Kidney (tissue), 14 donors: ENCODE data around the gene PPP2CA. TPM values are rescaled to one million over a fixed set of nuclear protein-coding genes. Genes with fewer than 3 reads are reported as not detected.

Experiments used
- DNase-seq, 5 donors: peaks; one replicate each; pipeline ENCODE4 v3.0.0-alpha.2; 2013 to 2020
- FAIRE-seq: peaks from 2 replicates; lab custom pipeline; 2012; peaks lifted over from hg19 to GRCh38; lab: Jason Lieb, UNC
- H3K27ac ChIP-seq, 2 donors: one replicate each; pipeline ENCODE4 v1.7.0; 2013; ENCODE audit warnings: low read depth in 2 of 2, low read length in 2 of 2, inconsistent platforms in 1 of 2
- H3K27me3 ChIP-seq: one replicate; pipeline ENCODE4 v1.7.1; 2013; ENCODE audit warnings: low read length, inconsistent platforms; ENCODE audit not compliant: control insufficient read depth, insufficient read depth
- H3K36me3 ChIP-seq, 3 donors: one replicate each; pipeline versions ENCODE4 v1.7.0 to v1.7.1; 2013; ENCODE audit warnings: low read length in 3 of 3, control low read depth in 1 of 3, inconsistent platforms in 1 of 3; ENCODE audit not compliant: insufficient read depth in 3 of 3, control insufficient read depth in 2 of 3
- H3K4me1 ChIP-seq, 3 donors: one replicate each; pipeline versions ENCODE4 v1.7.0 to v1.7.1; 2013; ENCODE audit warnings: low read length in 3 of 3, inconsistent platforms in 1 of 3, low read depth in 1 of 3; ENCODE audit not compliant: control insufficient read depth in 2 of 3, insufficient read depth in 2 of 3
- H3K4me3 ChIP-seq, 3 donors: one replicate each; pipeline versions ENCODE4 v1.7.0 to v1.8.1; 2013; ENCODE audit warnings: low read length in 3 of 3, control low read depth in 1 of 3, inconsistent platforms in 1 of 3
- H3K9ac ChIP-seq, 3 donors: one replicate each; pipeline versions ENCODE4 v1.7.0 to v1.7.1; 2013; ENCODE audit warnings: low read length in 3 of 3, control low read depth in 1 of 3, inconsistent platforms in 1 of 3
- H3K9me3 ChIP-seq, 3 donors: one replicate each; pipeline versions ENCODE4 v1.7.0 to v1.7.1; 2013; ENCODE audit warnings: low read length in 3 of 3, control low read depth in 1 of 3, inconsistent platforms in 1 of 3; ENCODE audit not compliant: control insufficient read depth in 2 of 3, insufficient read depth in 1 of 3
- CTCF ChIP-seq: IDR thresholded peaks from 3 replicates; pipeline ENCODE4 v1.5.1; 2012; ENCODE audit warnings: mild to moderate bottlenecking, moderate library complexity, borderline replicate concordance; ENCODE audit not compliant: insufficient read depth; ENCODE audit errors: extremely low read depth
- intact Hi-C: fragments of 100-400 bp; cut with DNase I; formaldehyde crosslinking; loops from one replicate; pipeline ENCODE4 v1.11.1; 2022
- polyA plus RNA-seq: library from polyadenylated mRNA; stranded (reverse); fragments of 350-450 nt; fragmentation: Illumina TruSeq; extraction: RNeasy Lipid Tissue Mini Kit (QIAGEN cat#74804); gene quantifications from one replicate; pipeline ENCODE4 v1.2.3, GENCODE V29; 2014; ENCODE audit warnings: low read depth, low replicate concordance; ENCODE audit not compliant: insufficient read depth
- total RNA-seq: library from RNA; stranded (reverse); fragmentation: NEBNext Ultra II Directional; extraction: Animal tissue kit (Norgen Biotek cat#: 25700); gene quantifications from one replicate; pipeline ENCODE4 v1.2.1, GENCODE V29; 2021
- donor health status: control.
- donor health status: control.
- donor health status: control.
- donor health status: control.
- donor health status: control.
- donor health status: DM: yes; HTN: yes; CAD: no.
- donor health status: Normal renal cell carcinoma (clear cell type).

The PPP2CA gene
- total and polyA plus RNA-seq, 2 donors from 2014 or later, result 94.8 to 121 TPM

- Histone ChIP-seq H3K27me3 (no peaks in the 10 kb centered on the region), H3K9me3 (no peaks in the 10 kb centered on the region), H3K36me3 (no peaks in the 10 kb centered on the region), H3K4me3 (no peak overlapping the region), H3K4me1 (peaks cover 7 to 15% (median 13%) of the 10 kb centered on the region in 3 donors), H3K9ac (no peak overlapping the region), H3K27ac (no peak overlapping the region)
- DNase-seq, result no peak
- no peak for FAIRE-seq
- no peak for TF ChIP-seq CTCF
- intact Hi-C loops, result no loop called here
These were observed 2.8 kb upstream of the PPP2CA start for GRCh38 chr5:134228624-134229023.

GRCh38 chr5:134227776-134228175 lies 1.9 kb upstream of the PPP2CA start:
- intact Hi-C loops, result no loop called here
- FAIRE-seq (no peak), DNase-seq (no peak)
- Histone ChIP-seq H3K9ac (no peak overlapping the region), H3K4me3 (no peak overlapping the region), H3K27me3 (no peaks in the 10 kb centered on the region), H3K9me3 (no peaks in the 10 kb centered on the region), H3K4me1 (peaks cover 9 to 22% (median 14%) of the 10 kb centered on the region in 3 donors), H3K36me3 (no peaks in the 10 kb centered on the region), H3K27ac (no peak overlapping the region)
- TF ChIP-seq CTCF, result no peak

- FAIRE-seq (no peak), DNase-seq (peak in 4 of 5 donors; percentile 41 to 71 (median 58))
- Histone ChIP-seq H3K4me1 (peaks cover 10 to 27% (median 14%) of the 10 kb centered on the region in 3 donors), H3K9me3 (no peaks in the 10 kb centered on the region), H3K36me3 (no peaks in the 10 kb centered on the region), H3K27me3 (no peaks in the 10 kb centered on the region), H3K4me3 (peak overlapping the region; percentile 7 to 90 (median 81)), H3K9ac (peak overlapping the region in 1 of 3 donors; percentile 95), H3K27ac (peak overlapping the region; percentile 100)
- TF ChIP-seq CTCF, result no peak
- intact Hi-C loops, result no loop called here
These were observed 1.4 kb upstream of the PPP2CA start for GRCh38 chr5:134227259-134227658.
